Keratinocyte (primary cell): ENCODE data around the gene TMEM30B.

ENCODE experiments used
- EZH2 ChIP-seq: IDR thresholded peaks from one replicate; pipeline ENCODE4 v1.6.1; 2012; ENCODE audit warnings: inconsistent platforms, mild to moderate bottlenecking, low read length, moderate library complexity
- TF ChIP-seq, protein P1 (sequence below), 3 experiments: IDR thresholded peaks in 1 of 3; conservative IDR thresholded peaks in 1 of 3; optimal IDR thresholded peaks in 1 of 3; 2 replicates in 2 of 3; 3 replicates in 1 of 3; pipeline versions ENCODE3 to v1.5.1; 2011; ENCODE audit warnings: low read length in 3 of 3, mild to moderate bottlenecking in 3 of 3, moderate library complexity in 2 of 3, control low read depth in 1 of 3, inconsistent platforms in 1 of 3; ENCODE audit not compliant: insufficient read depth in 2 of 3; ENCODE audit errors: extremely low read depth in 1 of 3

DNA sequence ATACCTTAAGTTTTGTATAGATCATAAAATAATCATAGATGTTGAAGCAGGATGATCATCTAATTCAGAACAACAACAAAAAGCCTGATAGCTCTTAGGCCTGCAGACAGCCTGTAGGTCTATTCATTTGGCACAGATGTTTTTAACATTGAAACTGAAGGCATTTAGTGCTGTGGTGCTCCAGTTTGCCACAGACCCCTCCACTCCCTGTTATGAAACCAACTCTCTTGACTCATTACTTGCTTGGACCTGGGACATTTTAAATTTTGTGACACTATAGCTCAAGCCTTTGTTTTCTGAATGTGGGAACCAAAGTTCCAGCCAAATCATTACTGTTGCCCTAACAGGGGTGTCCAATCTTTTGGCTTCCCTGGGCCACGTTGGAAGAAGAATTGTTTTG is 49.4 kb upstream of the TMEM30B start:
- TF ChIP-seq, protein P1, sequence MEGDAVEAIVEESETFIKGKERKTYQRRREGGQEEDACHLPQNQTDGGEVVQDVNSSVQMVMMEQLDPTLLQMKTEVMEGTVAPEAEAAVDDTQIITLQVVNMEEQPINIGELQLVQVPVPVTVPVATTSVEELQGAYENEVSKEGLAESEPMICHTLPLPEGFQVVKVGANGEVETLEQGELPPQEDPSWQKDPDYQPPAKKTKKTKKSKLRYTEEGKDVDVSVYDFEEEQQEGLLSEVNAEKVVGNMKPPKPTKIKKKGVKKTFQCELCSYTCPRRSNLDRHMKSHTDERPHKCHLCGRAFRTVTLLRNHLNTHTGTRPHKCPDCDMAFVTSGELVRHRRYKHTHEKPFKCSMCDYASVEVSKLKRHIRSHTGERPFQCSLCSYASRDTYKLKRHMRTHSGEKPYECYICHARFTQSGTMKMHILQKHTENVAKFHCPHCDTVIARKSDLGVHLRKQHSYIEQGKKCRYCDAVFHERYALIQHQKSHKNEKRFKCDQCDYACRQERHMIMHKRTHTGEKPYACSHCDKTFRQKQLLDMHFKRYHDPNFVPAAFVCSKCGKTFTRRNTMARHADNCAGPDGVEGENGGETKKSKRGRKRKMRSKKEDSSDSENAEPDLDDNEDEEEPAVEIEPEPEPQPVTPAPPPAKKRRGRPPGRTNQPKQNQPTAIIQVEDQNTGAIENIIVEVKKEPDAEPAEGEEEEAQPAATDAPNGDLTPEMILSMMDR (optimal IDR thresholded peaks at IDR 0.05 in 1 of 3, IDR thresholded peaks at IDR 0.05 in 1 of 3, conservative IDR thresholded peaks at IDR 0.05 in 1 of 3; ENCODE audit: extremely low read depth in 1 of 3, insufficient read depth in 2 of 3, low read length in 3 of 3), result no peak
- TF ChIP-seq EZH2, result no peak
